Erythroblast (primary cell): Measurements from ENCODE around the gene CFAP47.
"Not testable (repeated sequence)": the region's sequence is repeated elsewhere in the genome, so short reads cannot be mapped to it uniquely, and the experiment has no call there.

Experiments
- GATA1 ChIP-seq: IDR thresholded peaks from 2 replicates; pipeline ENCODE4 v1.6.1; 2011; ENCODE audit warnings: low read depth, mild to moderate bottlenecking, control low read depth, low read length, moderate library complexity
- POLR2A ChIP-seq: IDR thresholded peaks from 2 replicates; pipeline ENCODE4 v1.6.1; 2011; ENCODE audit warnings: mild to moderate bottlenecking, low read length

- TF ChIP-seq POLR2A, GATA1: not testable (repeated sequence)
These were observed 155.5 kb downstream of the CFAP47 start for GRCh38 chrX:36075009-36075408.
